Measurements from ENCODE around the gene ABCD3. TPM values are rescaled to one million over a fixed set of nuclear protein-coding genes. Genes with fewer than 3 reads are reported as not detected.
"Not testable (repeated sequence)": the region's sequence is repeated elsewhere in the genome, so short reads cannot be mapped to it uniquely, and the experiment has no call there.

Gene ABCD3
- total RNA-seq, 1 experiment from 2014 or later: 42.5 TPM

DNA sequence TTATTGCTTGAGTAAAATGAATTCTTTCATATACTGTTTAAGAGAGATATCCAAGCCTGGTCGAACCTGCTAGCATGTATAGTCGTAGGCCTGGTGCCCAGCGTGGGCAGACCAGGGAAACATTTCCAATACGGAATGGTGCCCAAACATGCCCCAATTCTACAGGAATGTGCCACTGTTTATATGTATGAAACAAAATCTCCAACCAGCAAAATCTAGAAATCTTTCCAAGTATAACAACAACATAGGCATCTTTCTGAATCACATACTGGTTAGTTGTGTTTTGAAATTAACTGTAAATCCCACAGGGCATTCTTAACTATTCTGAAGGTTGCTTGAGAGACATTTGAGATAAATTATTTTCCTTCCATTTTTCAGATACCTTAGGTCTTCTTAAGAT, 17.0 kb upstream of the ABCD3 start:
- in situ Hi-C loops (cut with HindIII; ENCODE audit: low pct_unique_long_range_greater_than_20kb, low sequenced_read_pairs): no loop called here
- DNase-seq (ENCODE audit: low read depth, low spot score): no peak

DNA sequence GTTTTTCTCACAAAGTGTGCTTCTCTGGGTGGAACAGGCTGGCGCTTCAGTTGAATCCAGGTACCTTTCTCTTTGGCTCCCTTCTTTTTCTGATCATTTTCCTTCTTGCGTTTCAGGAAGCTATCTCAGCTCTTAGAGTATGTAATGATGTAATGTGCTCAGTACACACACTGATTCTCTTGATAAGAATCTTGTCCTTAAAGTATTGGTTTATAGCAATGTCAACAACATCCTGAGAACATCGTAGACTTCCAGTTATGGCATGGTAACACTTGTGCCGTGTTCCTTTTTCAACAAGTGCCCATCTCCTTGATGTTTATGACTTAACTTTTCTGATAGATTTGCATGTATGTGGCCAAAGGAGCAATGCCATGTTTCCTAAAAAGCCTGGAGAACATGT, 11.7 kb upstream of the ABCD3 start:
- DNase-seq (ENCODE audit: low read depth, low spot score): no peak
- in situ Hi-C loops (cut with HindIII; ENCODE audit: low pct_unique_long_range_greater_than_20kb, low sequenced_read_pairs): no loop called here

DNA sequence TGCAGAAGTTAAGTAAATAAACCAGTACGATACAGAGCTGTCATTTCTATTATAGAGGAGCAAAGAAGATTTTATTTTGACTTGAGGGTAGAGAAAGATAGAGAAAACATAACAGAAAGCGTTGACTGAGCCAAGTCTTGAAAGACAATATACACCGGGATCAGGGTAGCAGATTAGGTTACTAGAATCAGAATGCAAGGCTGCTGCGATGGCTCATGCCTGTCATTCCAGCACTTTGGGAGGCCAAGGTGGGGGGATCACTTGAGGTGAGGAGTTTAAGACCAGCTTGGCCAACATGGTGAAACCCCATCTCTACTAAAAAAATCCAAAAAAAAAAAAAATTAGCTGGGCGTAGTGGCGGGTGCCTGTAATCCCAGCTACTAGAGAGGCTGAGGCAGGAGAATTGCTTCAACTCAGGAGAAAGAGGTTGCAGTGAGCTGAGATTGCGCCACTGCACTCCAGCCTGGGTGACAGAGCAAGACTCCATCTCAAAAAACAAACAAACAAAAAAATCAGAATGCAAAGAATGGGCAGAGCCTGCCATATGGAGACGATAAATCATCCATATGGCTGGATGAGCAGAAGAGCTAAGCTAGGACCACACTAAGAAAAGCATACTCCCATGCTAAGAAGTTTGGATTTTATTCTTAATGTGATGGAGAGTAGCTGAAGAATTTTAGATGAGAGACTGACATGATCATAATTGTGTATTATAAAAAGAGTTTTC, 9.9 kb upstream of the ABCD3 start:
- in situ Hi-C loops (cut with HindIII; ENCODE audit: low pct_unique_long_range_greater_than_20kb, low sequenced_read_pairs): no loop called here
- no peak for DNase-seq (ENCODE audit: low read depth, low spot score)

DNA sequence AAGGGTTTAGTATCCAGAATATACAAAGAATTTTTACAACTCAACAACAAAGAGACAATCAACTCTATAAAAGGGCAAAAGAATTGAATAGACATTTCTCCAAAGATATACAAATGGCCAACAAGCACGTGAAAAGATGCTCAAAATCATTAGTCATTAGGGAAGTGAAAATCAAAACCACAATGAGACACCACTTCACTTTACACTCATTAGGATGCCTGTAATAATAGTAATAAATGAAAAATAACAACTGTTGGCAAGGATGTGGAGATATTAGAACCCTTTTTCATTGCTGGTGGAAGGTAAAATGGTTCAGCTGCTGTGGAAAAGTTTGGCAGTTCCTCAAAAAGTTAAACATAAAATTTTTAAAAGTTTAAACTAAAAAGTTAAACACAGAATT, 7.0 kb upstream of the ABCD3 start:
- no peak for DNase-seq (ENCODE audit: low read depth, low spot score)

DNA sequence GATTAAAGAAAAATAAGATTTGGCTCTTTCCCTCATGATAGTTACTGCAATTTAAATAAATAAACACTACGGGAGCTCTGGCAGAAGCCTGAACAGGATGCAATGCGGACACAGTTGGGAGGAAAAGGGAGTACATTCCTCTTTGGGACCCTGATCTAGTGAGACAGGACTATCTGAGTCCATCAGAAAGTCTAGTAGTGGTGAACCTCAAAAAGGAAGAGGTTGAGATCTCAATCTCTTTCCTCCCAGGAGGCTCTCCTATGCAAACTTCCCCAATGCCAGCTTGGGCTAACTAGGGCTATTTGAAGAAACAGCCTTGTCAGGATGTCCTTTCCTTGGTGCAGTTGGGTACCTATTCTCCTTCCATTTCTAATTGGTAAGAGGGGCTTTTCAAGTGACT, 4.9 kb upstream of the ABCD3 start:
- DNase-seq (ENCODE audit: low read depth, low spot score): no peak
- in situ Hi-C loops (cut with HindIII; ENCODE audit: low pct_unique_long_range_greater_than_20kb, low sequenced_read_pairs): no loop called here

More for the DNA sequence above, 7.0 kb upstream of the ABCD3 start:
- in situ Hi-C loops (cut with HindIII; ENCODE audit: low pct_unique_long_range_greater_than_20kb, low sequenced_read_pairs): no loop called here

DNA sequence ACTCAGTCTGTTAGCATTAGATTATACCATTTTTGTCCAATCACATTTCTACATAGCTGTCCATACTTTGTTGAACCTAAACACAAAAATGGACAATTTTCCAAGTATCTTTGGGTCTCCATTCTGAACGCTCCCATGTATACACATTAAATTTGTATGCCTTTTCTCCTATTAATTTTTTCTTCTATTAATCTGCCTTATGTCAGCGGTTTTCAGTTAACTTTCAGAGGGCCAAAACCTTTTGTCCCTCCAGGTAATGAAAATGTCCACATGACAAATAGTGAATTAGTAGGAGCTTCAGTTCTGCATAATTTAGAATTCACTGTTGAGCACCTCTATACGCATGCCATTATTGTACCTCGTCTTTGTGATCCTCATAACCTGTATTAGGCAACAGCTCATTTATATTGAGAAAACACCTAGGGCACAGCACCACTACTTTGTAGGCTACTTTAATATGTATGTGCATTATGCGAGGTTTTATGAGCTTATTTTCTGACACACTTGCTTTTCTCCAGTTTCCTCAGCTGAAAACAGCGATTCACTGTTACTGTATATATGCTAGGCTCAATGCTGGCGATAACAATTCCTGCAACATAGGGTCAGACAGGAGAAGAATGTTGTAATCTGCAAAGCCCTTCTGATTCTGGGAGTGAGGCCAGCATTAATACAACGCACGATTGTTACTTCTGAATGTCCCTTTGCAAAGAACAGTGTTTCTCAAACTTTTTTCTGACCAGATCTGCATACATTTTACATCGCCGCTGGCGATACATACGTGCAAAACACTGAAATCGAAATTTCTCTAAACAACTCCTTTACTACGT, 1.1 kb upstream of the ABCD3 start:
- in situ Hi-C loops (cut with HindIII; ENCODE audit: low pct_unique_long_range_greater_than_20kb, low sequenced_read_pairs): no loop called here
- peak; percentile 95 for DNase-seq (ENCODE audit: low read depth, low spot score)

DNA sequence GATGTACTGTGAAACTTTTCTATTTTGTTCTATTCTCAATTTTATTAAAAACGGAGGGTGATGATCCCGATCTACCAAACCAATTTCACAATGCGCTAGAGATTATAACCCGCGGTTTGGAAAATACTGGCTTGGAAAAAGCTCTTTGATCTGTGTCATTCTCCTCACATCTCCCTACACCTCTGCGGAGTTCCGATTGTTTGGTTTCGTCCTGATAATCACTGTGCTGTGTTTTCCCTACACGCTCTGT, 536 bp upstream of the ABCD3 start:
- in situ Hi-C loops (cut with HindIII; ENCODE audit: low pct_unique_long_range_greater_than_20kb, low sequenced_read_pairs): no loop called here
- DNase-seq (ENCODE audit: low read depth, low spot score): no peak

DNA sequence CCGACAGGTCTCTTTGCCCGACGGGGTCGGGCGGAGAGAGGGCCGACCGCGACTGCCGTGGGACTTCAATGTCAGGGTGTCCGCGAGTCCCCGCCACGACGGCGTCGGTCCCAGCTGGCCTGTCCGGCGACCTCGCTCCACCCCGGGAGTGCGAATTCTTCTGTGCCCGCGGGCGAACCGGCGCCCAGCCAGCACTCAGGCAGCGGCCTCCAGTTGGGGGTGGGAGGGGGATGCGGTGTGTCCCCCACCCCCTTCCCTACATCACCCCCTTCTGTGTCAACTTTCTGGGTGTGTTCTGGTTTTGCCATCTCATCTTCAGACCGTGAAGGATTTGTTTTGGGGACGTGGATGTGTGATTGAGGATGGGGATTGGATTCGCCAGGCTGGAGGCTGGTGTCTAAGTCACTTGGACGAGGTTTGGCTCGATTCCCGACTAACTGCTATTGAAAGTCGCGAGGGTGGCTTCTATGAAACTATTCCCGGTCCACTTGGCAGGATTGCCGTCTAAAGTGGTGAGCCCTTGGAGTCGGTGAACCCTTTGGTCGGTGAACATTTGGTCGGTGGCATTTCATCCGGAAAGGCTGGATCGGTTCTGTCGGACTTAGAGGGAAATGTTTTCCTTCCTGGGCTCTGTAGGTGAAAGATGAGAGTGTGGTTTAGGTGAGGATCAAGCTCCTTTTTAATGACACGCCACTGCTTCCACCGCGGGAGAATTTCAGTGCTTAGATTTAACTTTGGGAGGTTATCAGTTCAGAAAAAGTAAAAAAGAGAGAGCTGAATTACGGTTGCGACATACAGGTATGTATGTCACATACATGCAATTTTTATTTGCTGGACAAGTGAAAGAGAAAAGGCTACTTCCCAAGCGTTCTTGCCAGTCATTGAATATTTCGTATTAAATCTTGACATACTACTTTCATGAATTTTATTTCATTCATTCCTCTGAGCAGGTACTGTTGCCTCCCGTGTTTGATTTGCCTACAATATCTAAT, 771 bp downstream of the ABCD3 start:
- in situ Hi-C loops (cut with HindIII; ENCODE audit: low pct_unique_long_range_greater_than_20kb, low sequenced_read_pairs): no loop called here
- peak; percentile 32 for DNase-seq (ENCODE audit: low read depth, low spot score)

DNA sequence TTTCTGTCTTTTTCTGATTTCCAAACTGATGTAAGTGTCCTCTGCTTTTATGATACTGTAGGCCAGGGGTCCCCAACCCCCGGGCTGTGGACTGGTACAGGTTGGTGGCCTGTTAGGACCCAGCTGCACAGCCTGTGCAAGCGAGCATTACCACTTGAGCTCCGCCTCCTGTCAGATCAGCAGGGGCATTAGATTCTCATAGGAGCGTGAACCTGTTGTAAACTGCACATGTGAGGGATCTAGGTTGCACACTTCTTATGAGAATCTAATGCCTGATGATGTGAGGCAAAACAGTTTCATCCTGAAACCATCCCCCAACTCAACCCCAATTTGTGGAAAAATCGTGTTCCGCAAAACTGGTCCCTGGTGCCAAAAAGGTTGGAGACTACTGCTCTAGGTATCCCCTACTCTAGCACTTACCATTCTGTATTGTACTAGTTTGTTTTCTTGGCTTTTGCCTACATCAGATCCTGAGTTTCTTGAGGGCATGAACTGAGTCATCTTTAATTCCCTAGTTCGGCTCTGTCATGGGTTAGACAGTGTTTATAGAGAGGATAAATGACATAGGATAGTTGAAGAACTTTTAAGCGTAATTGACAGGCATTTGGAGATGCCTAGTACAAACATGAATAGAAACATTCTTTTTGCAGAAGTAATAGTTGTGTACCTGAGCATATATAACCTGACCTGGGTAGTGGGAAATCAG, 4.1 kb downstream of the ABCD3 start:
- in situ Hi-C loops (cut with HindIII; ENCODE audit: low pct_unique_long_range_greater_than_20kb, low sequenced_read_pairs): no loop called here
- no peak for DNase-seq (ENCODE audit: low read depth, low spot score)

DNA sequence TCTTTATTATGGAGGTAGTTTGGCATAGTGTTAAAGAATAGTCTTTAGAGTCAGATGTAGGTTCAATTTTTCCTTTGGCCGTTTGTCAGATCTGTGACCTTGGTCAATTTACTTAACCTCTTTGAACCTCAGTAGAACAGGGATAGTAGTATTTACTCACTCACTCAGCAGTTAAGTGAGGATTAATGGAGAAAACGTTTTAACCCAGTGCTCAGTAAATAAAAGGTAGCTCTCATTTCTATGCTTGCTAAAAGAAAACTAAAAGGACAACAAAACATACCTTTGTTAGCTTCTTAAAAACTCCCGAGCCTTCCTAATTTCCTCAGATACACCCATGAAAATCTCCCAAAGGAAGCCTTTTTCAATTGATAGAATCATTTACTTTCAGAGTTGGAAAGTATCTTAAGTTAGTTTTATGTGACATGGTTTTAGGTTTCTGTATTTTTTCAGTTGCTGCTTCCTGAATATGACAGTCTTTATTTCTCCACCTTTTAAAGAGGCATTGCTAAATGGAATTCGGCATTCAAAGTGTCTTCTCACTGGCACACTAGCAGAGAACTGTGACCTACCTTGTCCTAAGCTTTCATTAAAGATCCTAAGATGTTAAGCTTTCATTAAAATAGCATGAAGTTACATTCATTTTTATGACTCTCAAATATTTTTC, 7.8 kb downstream of the ABCD3 start:
- DNase-seq (ENCODE audit: low read depth, low spot score): peak; percentile 1
- in situ Hi-C loops (cut with HindIII; ENCODE audit: low pct_unique_long_range_greater_than_20kb, low sequenced_read_pairs): no loop called here

DNA sequence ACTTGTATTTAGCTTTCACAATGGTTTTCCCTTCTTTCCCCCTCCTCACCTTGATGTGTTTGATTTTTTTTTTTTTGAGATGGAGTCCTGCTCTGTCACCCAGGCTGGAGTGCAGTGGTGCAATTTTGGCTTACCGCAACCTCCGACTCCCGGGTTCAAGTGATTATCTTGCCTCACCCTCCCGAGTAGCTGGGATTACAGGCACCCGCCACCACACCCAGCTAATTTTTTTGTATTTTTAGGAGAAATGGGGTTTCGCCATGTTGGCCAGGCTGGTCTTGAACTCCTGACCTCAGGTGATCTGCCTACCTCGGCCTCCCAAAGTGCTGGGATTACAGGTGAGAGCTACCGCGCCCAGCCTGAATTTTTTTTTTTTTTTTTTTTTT, 8.3 kb downstream of the ABCD3 start:
- in situ Hi-C loops (cut with HindIII; ENCODE audit: low pct_unique_long_range_greater_than_20kb, low sequenced_read_pairs); DNase-seq (ENCODE audit: low read depth, low spot score): not testable (repeated sequence)

DNA sequence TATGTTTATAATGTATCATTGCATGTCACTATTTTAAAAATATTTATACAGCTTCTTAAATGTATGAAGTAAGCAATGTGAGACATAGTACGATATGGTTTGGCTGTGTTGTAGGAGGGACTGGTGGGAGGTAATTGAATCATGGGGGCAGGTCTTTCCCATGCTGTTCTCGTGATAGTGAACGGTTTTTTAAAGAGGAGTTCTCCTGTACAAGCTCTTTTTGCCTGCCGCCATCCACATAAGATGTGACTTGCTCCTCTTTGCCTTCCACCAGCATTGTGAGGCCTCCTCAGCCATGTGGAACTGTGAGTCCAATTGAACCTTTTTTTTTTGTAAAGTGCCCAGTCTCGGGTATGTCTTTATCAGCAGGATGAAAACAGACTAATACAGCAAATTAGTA, 10.3 kb downstream of the ABCD3 start:
- in situ Hi-C loops (cut with HindIII; ENCODE audit: low pct_unique_long_range_greater_than_20kb, low sequenced_read_pairs): no loop called here

DNA sequence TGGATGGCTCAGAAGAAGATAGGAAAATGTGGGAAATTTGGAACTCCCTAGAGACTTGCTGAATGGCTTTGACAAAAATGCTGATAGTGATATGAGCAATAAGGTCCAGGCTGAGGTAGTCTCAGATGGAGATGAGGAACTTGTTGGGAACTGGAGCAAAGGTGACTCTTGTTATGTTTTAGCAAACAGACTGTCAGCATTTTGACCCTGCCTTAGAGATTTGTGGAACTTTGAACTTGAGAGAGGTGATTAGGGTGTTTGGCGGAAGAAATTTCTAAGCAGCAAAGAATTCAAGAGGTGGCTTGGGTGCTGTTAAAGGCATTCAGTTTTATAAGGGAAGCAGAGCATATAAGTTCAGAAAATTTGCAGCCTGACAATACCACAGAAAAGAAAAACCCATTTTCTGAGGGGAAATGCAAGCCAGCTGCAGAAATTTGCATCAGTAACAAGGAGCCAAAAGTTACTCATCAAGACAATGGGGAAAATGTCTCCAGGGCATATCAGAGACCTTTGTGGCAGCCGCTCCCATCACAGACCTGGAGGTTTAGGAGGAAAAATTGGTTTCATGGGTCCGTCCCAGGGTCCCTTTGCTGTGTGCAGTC, 10.8 kb downstream of the ABCD3 start:
- in situ Hi-C loops (cut with HindIII; ENCODE audit: low pct_unique_long_range_greater_than_20kb, low sequenced_read_pairs); DNase-seq (ENCODE audit: low read depth, low spot score): not testable (repeated sequence)

More for the DNA sequence above, 10.3 kb downstream of the ABCD3 start:
- no peak for DNase-seq (ENCODE audit: low read depth, low spot score)

DNA sequence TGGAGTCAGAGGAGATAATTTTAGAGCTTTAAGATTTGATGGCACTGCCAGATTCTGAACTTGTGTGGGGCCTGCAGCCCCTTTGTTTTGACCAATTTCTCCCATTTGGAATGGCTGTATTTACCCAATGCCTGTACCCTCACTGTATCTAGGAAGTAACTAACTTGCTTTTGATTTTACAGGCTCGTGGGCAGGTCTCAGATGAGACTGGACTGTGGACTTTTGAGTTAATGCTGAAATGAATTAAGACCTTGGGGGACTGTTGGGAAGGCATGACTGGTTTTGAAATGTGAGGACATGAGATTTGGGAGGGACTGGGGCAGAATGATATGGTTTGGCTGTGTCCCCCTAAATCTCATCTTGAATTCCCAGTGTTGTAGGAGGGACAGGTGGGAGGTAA, 11.9 kb downstream of the ABCD3 start:
- DNase-seq (ENCODE audit: low read depth, low spot score); in situ Hi-C loops (cut with HindIII; ENCODE audit: low pct_unique_long_range_greater_than_20kb, low sequenced_read_pairs): not testable (repeated sequence)

DNA sequence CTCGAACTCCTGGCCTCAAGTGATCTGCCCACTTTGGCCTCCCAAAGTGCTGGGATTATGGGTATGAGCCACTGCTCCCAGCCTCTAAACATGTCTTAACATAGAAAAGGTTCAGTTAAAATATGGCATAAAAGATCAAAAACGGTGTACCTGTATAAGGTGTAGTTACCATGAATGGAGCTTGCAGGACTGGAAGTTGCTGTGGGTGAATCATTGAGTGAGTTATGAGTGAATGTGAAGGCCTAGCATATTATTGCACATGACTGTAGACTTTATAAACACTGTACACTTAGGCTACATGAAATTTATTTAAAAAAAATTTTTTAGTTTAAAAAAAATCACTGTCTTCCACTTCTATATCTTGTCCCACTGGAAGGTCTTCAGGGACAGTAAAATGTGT, 15.7 kb downstream of the ABCD3 start:
- in situ Hi-C loops (cut with HindIII; ENCODE audit: low pct_unique_long_range_greater_than_20kb, low sequenced_read_pairs): no loop called here
- DNase-seq (ENCODE audit: low read depth, low spot score): no peak

DNA sequence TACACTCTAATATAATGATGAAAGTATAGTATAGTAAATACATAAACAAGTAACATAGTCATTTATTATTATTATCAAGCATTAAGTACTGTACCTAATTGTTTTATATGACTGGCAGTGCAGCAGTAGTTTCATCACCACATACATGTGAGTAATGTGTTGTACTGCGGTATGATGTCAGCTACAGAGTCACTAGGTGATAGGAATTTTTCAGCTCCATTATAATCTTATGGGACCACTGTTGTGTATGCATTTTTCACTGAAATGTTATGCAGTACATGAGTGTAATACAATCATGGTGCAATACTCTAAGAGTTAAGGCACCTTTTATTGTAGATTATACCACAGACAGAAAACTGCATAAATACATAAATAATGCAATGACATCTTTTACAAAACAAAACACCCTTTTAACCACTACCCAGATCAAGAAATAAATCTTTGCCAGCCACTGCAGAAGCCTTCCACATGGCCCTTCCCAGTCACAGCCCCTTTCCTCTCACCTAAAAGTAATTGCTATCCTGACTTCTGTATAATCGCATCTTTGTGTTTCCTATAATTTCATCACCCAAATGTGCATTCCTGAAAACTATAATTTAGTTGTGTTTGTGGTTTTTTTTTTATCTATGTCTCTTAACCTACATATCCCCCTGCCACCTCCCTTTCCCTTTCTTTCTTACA, 16.3 kb downstream of the ABCD3 start:
- no peak for DNase-seq (ENCODE audit: low read depth, low spot score)
- in situ Hi-C loops (cut with HindIII; ENCODE audit: low pct_unique_long_range_greater_than_20kb, low sequenced_read_pairs): no loop called here
